Hematopoietic multipotent progenitor cell (in vitro differentiated cells): ENCODE measurements around the gene TMEM141. TPM values are rescaled to one million over a fixed set of nuclear protein-coding genes. Genes with fewer than 3 reads are reported as not detected.
"Not testable (repeated sequence)": the region's sequence is repeated elsewhere in the genome, so short reads cannot be mapped to it uniquely, and the experiment has no call there.

Experiments
- DNase-seq, 3 donors: peaks; one replicate each; pipeline ENCODE4 v3.0.0-alpha.2; 2011 to 2015; ENCODE audit warnings: low read depth in 2 of 3, low spot score in 2 of 3
- total RNA-seq: library from RNA; depleted of rRNA; stranded (reverse); fragments of >200 nt; gene quantifications from one replicate; pipeline ENCODE4 v1.2.3, GENCODE V29; 2012

TMEM141 gene
- total RNA-seq, 1 donor, result 47.1 TPM

GRCh38 chr9:136792321-136793085 is 1.4 kb downstream of the TMEM141 start:
- DNase-seq, result no peak

- DNase-seq, result no peak
These were observed 2.2 kb downstream of the TMEM141 start for GRCh38 chr9:136793086-136793946.

- DNase-seq, result no peak
These were observed 3.3 kb downstream of the TMEM141 start for GRCh38 chr9:136794281-136794999.

DNA sequence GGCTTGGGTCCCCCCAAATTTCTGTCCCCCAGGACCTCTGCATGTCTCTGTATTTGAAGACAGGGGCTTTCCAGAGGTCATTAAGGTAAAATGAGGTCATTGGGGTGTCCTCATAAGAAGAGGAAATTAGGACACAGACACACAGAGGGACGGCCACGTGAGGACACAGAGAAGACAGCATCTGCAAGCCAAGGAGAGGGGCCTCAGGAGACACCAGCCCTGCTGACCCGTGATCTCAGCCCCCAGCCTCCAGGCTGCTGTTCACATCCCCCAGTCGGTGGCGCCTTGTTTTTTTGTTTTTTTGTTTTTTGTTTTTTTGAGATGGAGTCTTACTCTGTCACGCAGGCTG is 3.8 kb downstream of the TMEM141 start:
- DNase-seq, result no peak

DNA sequence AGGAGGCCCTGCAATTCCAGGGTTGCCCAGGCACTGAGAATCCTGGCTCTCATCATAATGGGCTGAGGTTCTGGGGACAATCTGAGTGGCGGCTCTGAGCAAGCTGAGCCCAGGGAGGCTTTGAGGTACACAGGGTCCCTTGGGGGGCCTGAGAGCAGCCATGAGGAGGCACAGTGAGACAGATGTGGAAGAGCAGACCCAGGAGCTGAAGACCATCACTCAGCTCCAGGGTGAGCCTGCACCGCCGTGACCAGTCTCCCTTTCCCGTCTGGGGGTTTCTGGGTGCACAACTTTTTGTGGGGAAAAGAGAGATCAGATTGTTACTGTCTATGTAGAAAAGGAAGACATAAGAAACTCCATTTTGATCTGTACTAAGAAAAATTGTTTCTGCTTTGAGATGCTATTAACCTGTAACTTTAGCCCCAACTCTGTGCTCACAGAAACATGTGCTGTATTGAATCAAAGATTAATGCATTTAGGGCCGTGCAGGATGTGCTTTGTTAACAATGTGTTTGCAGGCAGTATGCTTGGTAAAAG is 5.2 kb downstream of the TMEM141 start, which contains the start of gene CCDC183:
Gene CCDC183 (plus strand): TSS at position 101 of the 537 bp plus-strand sequence. CDS start 60 bp downstream, at position 161.
- DNase-seq, result no peak

- DNase-seq, result not testable (repeated sequence)
These were observed 5.7 kb downstream of the TMEM141 start for GRCh38 chr9:136796775-136797347.

GRCh38 chr9:136798708-136799078 is 7.5 kb downstream of the TMEM141 start:
- DNase-seq, result no peak

GRCh38 chr9:136799079-136799853 is 8.1 kb downstream of the TMEM141 start:
- no peak for DNase-seq

GRCh38 chr9:136799854-136800657 is 8.9 kb downstream of the TMEM141 start:
- peak; percentile 71 to 92 (median 92) for DNase-seq

DNA sequence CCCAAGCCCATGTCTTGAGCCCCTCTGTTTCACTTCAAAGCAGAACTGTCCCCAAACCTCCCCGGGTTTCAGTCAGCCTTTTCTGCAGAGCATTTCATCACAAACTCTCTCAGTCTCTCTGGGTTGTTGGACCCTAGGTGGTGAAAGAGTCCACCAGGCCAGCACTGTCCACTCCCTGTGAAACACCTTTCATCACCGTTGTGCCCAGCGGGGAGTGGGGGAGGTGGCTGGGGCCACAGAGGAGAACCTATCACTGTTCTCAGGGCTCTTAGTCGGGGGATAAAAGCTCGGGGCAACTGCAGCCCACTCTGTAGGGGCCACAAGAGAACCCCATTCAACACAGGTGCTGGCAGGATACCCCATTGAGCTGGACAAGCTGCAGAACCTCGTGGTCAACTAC is 11.2 kb downstream of the TMEM141 start:
- DNase-seq, result no peak

DNA sequence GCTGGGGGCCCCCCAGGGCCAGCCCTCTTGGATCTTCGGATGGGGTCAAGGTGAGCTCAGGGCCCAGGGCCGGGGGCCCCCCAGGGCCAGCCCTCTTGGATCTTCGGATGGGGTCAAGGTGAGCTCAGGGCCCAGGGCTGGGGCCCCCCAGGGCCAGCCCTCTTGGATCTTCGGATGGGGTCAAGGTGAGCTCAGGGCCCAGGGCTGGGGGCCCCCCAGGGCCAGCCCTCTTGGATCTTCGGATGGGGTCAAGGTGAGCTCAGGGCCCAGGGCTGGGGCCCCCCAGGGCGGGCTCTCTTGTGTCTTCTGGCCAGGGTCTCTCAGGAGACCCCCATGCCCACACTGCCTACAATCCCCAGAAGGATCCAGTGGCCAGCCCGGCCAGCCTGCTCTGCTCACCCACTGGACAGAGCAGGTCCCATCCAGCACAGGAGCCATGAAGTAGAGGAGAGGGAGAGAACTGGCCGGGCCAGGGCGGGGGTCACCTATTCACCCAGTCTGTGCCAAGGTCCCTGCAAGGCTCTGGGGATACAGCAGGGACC is 11.9 kb downstream of the TMEM141 start:
- DNase-seq, result not testable (repeated sequence)

GRCh38 chr9:136803551-136804508 is 12.7 kb downstream of the TMEM141 start:
- no peak for DNase-seq

- DNase-seq, result no peak
These were observed 13.5 kb downstream of the TMEM141 start for GRCh38 chr9:136804509-136805206.

- no peak for DNase-seq
These were observed 14.1 kb downstream of the TMEM141 start for GRCh38 chr9:136805207-136805740.

- no peak for DNase-seq
These were observed 14.9 kb downstream of the TMEM141 start for GRCh38 chr9:136806067-136806466.

GRCh38 chr9:136806631-136807201 is 15.6 kb downstream of the TMEM141 start:
- DNase-seq, result no peak
